Measurements from ENCODE around the gene DLGAP1.

DNA sequence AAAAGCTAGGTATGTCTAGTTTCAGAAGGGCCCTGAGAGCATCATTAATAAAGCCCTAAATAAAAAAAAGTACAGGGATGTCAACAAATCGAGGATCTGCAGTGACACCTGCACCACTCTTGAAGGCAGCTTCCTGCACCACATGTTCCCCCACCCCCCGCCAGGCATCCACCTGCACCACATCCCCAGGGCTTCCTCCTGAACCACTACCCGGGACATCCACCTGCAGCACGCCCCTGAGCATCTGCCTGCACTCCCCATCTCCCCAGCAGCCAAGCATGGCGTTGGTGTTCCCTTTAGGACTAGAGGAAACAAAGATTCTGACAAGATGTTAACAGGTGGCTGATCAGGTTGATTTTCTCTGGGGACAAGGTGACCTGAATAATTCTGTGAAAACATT, 55.2 kb downstream of the DLGAP1 start:
- TF ChIP-seq, protein P1, sequence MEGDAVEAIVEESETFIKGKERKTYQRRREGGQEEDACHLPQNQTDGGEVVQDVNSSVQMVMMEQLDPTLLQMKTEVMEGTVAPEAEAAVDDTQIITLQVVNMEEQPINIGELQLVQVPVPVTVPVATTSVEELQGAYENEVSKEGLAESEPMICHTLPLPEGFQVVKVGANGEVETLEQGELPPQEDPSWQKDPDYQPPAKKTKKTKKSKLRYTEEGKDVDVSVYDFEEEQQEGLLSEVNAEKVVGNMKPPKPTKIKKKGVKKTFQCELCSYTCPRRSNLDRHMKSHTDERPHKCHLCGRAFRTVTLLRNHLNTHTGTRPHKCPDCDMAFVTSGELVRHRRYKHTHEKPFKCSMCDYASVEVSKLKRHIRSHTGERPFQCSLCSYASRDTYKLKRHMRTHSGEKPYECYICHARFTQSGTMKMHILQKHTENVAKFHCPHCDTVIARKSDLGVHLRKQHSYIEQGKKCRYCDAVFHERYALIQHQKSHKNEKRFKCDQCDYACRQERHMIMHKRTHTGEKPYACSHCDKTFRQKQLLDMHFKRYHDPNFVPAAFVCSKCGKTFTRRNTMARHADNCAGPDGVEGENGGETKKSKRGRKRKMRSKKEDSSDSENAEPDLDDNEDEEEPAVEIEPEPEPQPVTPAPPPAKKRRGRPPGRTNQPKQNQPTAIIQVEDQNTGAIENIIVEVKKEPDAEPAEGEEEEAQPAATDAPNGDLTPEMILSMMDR (IDR thresholded peaks at IDR 0.05) = no peak
- TF ChIP-seq POLR2AphosphoS5 (IDR thresholded peaks at IDR 0.05) = no peak

Data from gastroesophageal sphincter (tissue), 3 donors.